ENCODE data around the gene C1orf198.
A peak's percentile ranks its signal among the peaks of the same experiment; 100 is the strongest.
"Not testable (repeated sequence)": the region's sequence is repeated elsewhere in the genome, so short reads cannot be mapped to it uniquely, and the experiment has no call there.

C1orf198 gene

GRCh38 chr1:230848235-230848634 is 20.1 kb downstream of the C1orf198 start:
- intact Hi-C loops (cut with DNase I) = no loop called here
- DNase-seq = no peak

GRCh38 chr1:230845184-230845583 is 23.1 kb downstream of the C1orf198 start:
- DNase-seq; intact Hi-C loops (cut with DNase I): not testable (repeated sequence)

DNA sequence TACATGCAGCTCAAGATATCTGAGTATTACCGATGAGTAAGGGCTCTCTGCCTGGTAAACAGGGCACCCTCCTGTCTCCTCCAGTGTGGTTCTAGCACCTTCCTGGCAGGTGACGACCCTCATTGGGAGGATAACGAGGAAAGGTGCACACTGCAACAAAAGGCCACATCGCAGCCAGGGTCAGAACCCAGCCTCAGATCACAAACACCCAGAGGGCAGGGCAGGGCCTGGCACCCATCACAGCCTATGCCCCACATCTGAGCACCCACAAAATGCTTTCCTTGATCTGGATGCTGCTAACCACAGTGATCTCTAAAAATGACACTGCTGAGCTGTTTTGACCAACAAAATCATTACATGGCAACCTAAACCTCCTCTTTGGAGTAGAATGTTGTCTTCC is 23.8 kb downstream of the C1orf198 start:
- intact Hi-C loops (cut with DNase I) = no loop called here
- no peak for DNase-seq

DNA sequence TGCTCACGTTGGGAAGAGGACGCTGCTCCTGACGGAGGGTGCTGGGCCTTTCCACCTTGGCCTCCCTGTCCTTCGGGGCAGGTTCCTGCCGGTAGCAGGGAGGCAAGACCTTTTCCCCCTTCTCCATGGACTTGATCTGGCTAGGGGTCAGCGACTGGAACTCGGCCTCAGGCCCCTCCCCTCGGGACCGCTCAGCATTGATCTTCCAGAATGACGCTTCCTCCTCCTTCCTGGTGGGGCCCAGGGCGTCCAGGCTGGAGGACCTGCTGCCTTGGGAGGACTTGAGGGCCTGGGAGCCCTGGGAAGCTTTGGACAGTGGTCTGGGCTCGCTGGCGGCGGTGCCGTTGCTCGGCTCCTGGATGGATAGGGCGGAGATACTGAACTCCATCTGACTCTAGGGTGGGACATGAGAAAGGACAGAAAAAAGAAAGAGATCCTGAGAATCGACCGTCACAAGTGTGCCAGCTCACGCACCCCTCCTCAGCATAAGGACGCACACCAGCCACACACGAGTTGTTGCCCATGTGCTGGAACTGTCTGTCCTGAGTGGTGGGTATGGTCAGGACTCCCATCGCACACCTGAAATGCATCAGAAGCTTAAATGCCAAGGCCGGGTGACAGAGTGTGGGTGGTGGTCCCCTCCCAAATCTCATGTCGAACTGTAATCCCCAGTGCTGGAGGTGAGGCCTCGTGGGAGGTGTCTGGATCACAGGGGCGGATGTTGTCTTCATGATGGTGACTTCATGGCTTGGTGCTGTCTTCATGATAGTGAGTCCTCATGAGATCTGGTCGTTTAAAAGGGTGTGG is 24.6 kb downstream of the C1orf198 start:
- intact Hi-C loops (cut with DNase I) = no loop called here
- no peak for DNase-seq

DNA sequence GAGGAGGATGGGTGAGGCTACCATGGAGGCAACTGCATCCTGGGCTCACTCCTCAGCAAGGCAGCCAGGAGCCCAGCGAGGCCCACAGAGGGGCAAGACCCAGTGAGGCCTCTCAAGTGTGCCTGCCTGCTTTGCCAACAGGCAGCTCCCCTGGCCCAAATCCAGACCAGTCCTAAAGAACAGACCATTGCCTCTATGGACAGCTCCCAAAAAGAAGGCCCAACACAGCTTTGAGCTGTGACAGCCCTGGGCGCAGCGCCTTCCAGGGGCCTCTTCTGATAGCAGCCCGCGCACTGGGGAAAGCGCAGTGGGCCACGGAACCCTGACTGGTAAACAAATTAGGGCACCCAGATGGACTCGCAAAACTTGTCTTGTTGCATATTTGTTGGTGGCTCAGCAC is 25.5 kb downstream of the C1orf198 start:
- peak in 1 of 42 donors; percentile 55 for DNase-seq
- intact Hi-C loops (cut with DNase I) = no loop called here

DNA sequence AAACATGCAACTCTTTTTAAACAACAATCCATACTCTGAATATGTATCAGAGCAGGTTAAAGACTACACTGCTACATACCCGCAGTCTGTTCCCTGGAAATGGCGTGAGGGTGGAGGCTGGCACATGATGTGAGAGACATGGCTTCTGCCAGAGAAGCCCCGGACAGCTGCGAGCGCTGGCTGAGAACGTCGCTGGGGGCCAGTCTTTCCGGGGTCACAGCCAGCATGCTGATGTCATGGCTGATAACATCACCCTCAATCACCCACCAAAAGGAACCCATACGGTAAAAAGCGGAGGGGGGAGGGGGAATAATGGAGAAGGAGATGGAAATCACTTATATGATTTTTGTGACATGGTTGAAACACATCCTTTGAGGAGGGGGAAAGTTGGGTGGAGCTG is 29.1 kb downstream of the C1orf198 start:
- intact Hi-C loops (cut with DNase I) = no loop called here
- peak; percentile 53 to 93 (median 78) for DNase-seq

- intact Hi-C loops (cut with DNase I) = no loop called here
Observed at GRCh38 chr1:230836793-230837192, 31.5 kb downstream of the C1orf198 start.

GRCh38 chr1:230836347-230836746 is 32.0 kb downstream of the C1orf198 start:
- DNase-seq = peak in 2 of 42 donors; percentile 0 to 21
- intact Hi-C loops (cut with DNase I) = no loop called here

More at GRCh38 chr1:230836793-230837192, 31.5 kb downstream of the C1orf198 start:
- DNase-seq = peak in 1 of 42 donors; percentile 41

GRCh38 chr1:230834292-230834691 is 34.0 kb downstream of the C1orf198 start:
- DNase-seq = peak in 1 of 42 donors; percentile 34
- intact Hi-C loops (cut with DNase I) = no loop called here

GRCh38 chr1:230833511-230833910 is 34.8 kb downstream of the C1orf198 start:
- peak in 1 of 42 donors; percentile 5 for DNase-seq
- intact Hi-C loops (cut with DNase I) = no loop called here

GRCh38 chr1:230832476-230832875 is 35.8 kb downstream of the C1orf198 start:
- intact Hi-C loops (cut with DNase I) = no loop called here
- peak in 2 of 42 donors; percentile 39 to 43 for DNase-seq

DNA sequence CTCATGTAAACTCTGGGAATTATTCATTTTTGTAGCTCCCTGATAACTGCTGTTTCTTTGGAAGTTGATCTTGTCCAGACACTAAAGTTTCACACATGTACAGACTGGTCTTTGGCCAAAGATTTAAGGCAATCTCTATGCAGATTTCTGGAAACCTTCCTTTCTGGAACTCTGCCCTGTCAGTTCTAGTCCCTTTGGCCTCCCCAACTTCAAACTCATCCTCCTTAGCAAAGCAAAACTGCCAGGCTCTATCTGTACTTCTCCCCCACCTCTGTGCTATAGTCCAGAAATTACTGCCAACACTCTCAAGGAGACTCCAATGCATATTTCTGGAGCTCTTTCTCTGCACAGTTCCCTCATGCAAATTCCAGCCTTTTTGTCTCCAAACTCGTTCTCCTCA is 36.5 kb downstream of the C1orf198 start:
- intact Hi-C loops (cut with DNase I) = no loop called here
- DNase-seq = peak in 1 of 42 donors; percentile 2

DNA sequence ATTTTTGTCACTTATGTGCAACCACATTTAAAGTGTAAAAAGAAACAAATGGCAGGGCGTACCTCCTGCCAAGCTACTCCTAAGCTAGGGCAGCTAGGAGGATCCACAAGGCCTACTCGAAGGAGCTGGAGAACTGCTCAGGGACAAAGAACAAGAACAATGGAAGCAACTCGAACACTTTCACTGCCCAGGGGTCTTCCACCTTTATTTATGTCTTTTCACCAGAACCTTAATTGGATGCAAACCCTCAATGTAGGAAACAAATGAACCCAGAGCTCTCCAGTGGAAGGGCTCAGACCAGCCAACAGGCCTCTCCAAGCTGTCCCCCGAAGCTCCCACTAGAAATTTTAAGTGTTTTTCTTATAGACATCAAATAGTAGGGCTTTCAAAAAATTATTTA is 39.9 kb downstream of the C1orf198 start:
- intact Hi-C loops (cut with DNase I) = no loop called here
- peak in 1 of 42 donors; percentile 32 for DNase-seq

DNA sequence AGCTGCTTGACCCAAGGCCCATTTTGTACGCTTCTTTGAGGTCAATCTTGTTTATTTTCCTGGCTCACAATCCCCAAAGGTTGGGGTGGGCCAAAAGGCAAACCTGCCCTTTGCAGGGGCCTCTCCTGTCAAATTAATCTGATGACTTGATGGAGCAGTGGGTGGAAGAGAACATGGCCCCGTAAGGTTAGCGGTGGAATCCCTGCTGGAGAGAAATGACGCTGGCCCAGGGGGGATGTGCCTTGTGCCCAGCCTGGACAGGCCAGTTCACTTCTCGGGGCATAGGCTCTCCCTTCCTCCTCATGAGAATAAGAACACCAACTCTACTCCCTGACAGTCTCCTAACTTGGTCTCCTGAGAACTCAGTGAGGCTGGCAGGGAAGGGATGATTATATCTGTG is 40.5 kb downstream of the C1orf198 start:
- peak in 4 of 42 donors; percentile 28 to 57 (median 37) for DNase-seq
- intact Hi-C loops (cut with DNase I) = no loop called here

DNA sequence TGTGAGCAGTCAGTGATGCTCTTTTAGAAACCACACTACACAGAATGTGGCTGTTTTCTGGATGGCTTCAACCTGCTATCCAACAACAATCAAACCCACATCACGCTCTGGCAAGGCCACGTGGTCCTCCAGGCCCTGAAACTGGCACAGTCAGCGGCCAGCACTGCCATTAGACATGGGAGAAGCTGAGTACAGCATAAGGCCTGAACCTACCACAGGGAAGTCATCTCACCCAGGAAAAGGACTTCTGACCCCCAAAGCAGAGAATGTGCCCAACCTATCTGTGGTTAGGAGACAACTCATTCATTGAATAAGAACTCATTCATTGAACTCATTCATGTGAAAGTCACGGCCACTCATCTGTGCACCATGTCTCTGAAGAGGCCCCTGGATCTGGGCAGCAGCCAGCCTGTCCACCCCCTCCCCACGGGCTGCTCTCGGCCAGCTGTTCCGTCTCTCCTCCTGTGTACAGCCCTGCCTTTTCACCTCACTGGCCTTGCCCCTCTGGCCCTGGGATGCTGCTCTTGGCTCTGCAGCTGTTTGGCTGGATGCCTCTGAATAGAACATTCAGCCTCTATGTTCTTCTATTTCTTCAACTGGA is 41.1 kb downstream of the C1orf198 start:
- peak; percentile 49 to 90 (median 77) for DNase-seq
- intact Hi-C loops (cut with DNase I) = no loop called here

DNA sequence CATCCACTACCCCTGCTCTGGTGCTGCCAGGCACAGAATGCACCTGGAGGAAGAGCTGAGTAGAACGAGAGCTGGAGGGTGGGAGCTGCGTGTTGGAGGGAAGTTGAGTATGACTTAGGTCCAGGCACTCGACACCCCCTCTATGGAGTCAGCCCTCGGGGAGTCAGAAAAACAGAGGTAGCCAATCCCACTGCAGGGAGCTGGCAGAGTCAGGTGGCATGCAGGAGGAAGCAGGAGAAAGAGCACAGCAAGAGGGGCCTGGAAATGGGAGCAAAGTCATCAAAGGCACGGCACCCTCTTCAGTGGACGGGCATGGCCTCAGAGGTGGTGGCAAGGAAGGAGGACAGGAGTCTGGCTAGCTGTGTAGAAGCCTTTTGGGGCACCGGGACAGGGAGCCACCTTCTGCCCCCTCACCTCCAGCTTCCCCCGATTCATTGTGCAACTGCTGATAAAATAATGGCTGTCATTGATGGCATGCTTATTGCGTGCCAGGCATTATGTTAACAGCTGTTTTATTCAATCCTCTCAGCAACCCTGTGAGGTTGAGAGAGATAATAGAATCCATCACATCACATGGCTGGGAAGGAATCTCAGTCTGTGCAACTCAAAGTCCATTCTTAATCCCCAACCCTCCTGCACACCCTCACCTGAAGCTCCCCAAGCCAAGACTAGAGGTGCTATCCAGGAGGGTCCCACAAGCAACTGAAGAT is 42.0 kb downstream of the C1orf198 start:
- DNase-seq = peak in 1 of 42 donors; percentile 34
- intact Hi-C loops (cut with DNase I) = no loop called here

DNA sequence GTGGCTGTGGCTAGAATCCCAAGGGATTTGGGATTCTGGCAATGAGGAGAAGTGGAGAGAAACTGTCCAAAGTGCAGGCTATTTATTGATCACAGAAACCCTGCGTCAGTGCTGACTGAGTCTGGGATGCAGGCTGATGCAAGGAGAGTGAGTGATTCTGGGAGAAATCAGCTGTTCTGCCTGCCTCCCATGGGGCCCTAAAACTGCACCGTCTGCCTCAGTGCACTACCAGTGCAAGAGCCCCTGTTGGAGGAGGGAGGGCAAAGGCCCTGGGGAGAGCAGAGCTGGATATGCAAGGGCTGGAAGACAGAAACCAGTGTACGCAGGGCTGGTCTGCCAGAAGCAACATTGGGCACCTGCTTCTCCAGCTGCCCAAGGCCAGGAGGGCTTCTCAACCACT is 42.6 kb downstream of the C1orf198 start:
- intact Hi-C loops (cut with DNase I) = no loop called here
- DNase-seq = peak in 4 of 42 donors; percentile 25 to 39 (median 36)

DNA sequence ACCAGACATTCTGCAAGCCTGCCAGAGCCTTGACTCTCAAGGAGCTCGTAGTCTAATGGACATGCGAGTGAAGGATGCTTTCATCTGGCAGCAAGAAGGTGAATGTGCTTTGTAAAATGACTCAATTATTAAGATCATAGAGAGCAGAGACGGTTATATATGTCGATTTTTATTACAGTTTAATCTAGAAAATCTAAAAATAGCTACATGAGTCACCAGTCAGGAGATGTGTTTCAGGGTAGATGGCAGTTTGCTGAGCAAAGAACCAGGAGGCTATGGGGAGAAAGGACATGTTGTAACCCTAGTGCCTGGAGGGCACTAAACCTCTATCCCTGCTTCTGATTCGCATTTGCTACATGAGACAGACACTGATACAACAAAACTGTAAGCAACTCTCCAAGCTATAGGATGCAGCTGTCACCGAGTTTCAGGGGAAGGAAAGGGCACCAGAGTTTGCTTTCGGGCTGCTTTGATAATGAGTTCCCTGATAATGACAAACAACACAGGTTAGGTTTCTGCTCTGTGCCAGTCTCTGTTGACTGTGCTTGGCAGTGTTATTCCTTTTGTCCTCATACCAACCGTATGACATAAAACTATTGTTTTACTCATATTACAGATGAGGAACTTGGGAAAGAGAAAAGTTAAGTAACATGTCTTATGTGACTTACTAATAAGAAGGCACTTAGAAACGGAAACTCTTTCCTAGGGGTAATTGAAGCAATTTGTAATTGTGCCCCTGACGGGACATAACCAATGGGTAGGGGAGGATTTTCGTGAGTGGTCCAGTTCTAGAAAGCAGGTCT is 43.2 kb downstream of the C1orf198 start:
- intact Hi-C loops (cut with DNase I) = no loop called here
- peak in 4 of 42 donors; percentile 35 to 59 (median 48) for DNase-seq

- intact Hi-C loops (cut with DNase I) = no loop called here
- peak in 1 of 42 donors; percentile 44 for DNase-seq
Observed at GRCh38 chr1:230824551-230824918, 43.8 kb downstream of the C1orf198 start.
